ENCODE measurements around the gene HDAC7. TPM values are rescaled to one million over a fixed set of nuclear protein-coding genes. Genes with fewer than 3 reads are reported as not detected.

Gene HDAC7
- total and polyA plus RNA-seq, 2 donors from 2014 or later, result 35.0 to 132 TPM

DNA sequence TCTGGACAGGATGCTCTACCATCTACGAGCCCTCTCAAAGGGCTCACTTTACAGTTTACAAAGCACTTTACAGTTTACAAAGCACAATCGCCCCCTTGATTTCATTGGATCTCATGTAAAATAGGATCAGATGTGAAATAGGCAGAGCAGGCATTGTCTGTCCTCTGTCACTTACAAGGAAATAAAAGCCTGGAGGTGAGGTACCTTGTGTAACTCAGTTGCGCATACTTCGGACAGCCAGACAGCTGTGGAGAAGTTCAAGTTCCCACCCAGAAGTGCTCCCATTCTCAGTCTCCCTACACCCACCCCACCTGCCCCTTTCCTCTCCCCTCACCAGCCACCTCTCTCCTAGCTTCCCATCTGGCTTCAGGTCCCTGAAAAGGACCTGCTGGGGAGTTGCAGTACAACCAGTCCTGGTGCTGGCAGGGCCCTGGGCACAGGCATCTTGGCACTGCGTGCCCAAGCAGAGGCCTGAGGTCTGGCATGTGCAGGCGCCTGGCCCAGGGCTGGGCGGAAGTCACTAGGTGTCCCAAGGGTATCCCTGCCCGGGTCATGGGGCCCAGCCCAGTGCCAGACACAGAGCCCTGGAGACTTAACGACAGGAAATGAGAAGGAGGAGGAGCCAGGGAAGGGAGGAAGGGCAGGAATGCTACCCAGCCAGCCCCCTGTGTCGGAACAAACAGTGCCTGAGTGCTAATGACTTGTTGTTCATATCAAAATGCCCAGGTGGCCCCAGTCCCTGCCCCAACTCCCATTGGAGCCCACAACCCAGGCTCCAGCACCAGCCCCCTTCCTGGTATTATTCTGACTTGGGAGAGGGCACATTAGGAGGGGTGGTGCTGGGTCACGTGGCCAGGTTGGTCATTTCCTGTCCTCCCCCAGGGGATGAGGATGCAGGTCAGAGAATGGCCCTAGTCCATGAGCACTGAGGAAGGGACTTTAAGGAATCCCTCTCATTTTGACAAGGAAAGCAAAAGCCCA is 66.4 kb downstream of the HDAC7 start:
- Histone ChIP-seq H3K9me3 (ENCODE audit: control insufficient read depth in 2 of 3, insufficient read depth in 1 of 3, low read length in 3 of 3) (no peaks in the 10 kb centered on the region), H3K9ac (ENCODE audit: low read length in 3 of 3) (peak overlapping the region in 1 of 3 donors; percentile 48), H3K27ac (ENCODE audit: low read depth in 2 of 2, low read length in 2 of 2) (peak overlapping the region; percentile 80 to 82), H3K4me3 (ENCODE audit: low read length in 3 of 3) (peak overlapping the region in 1 of 3 donors; percentile 22), H3K27me3 (ENCODE audit: control insufficient read depth, insufficient read depth, low read length) (no peaks in the 10 kb centered on the region), H3K36me3 (ENCODE audit: control insufficient read depth in 2 of 3, insufficient read depth in 3 of 3, low read length in 3 of 3) (peaks cover 0 to 41% (median 23%) of the 10 kb centered on the region in 3 donors), H3K4me1 (ENCODE audit: control insufficient read depth in 2 of 3, insufficient read depth in 2 of 3, low read depth in 1 of 3, low read length in 3 of 3) (peaks cover 5 to 49% (median 38%) of the 10 kb centered on the region in 3 donors)
- peak; percentile 60 to 96 (median 72) for DNase-seq
- no peak for FAIRE-seq
- intact Hi-C loops (cut with DNase I), result no loop called here
- TF ChIP-seq, protein P1, sequence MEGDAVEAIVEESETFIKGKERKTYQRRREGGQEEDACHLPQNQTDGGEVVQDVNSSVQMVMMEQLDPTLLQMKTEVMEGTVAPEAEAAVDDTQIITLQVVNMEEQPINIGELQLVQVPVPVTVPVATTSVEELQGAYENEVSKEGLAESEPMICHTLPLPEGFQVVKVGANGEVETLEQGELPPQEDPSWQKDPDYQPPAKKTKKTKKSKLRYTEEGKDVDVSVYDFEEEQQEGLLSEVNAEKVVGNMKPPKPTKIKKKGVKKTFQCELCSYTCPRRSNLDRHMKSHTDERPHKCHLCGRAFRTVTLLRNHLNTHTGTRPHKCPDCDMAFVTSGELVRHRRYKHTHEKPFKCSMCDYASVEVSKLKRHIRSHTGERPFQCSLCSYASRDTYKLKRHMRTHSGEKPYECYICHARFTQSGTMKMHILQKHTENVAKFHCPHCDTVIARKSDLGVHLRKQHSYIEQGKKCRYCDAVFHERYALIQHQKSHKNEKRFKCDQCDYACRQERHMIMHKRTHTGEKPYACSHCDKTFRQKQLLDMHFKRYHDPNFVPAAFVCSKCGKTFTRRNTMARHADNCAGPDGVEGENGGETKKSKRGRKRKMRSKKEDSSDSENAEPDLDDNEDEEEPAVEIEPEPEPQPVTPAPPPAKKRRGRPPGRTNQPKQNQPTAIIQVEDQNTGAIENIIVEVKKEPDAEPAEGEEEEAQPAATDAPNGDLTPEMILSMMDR (IDR thresholded peaks at IDR 0.05; ENCODE audit: borderline replicate concordance, extremely low read depth, insufficient read depth), result no peak

DNA sequence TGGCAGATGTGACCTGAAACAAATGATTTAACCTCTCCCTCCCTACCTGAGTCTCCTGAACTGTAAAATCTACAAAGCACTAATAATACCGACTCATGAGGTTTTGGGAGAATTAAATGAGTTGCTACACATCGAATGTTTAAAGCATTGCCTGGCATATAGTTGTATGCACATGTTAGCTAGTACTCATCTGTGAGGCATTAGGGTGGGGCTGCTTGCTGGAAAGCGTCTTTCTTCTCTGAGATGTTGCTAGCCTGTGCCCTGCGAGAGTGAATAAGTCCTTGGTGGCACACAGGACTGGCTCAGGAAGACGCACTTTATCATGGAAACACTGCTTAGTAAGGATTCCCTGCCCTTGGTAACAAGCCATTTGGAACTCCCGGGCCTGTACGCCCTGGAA is 67.2 kb downstream of the HDAC7 start:
- TF ChIP-seq, protein P1 (IDR thresholded peaks at IDR 0.05; ENCODE audit: borderline replicate concordance, extremely low read depth, insufficient read depth), result no peak
- Histone ChIP-seq H3K27ac (ENCODE audit: low read depth in 2 of 2, low read length in 2 of 2) (peak overlapping the region; percentile 80 to 82), H3K4me3 (ENCODE audit: low read length in 3 of 3) (no peak overlapping the region), H3K36me3 (ENCODE audit: control insufficient read depth in 2 of 3, insufficient read depth in 3 of 3, low read length in 3 of 3) (peaks cover 0 to 48% (median 30%) of the 10 kb centered on the region in 3 donors), H3K4me1 (ENCODE audit: control insufficient read depth in 2 of 3, insufficient read depth in 2 of 3, low read depth in 1 of 3, low read length in 3 of 3) (peaks cover 5 to 46% (median 38%) of the 10 kb centered on the region in 3 donors), H3K9ac (ENCODE audit: low read length in 3 of 3) (peak overlapping the region in 1 of 3 donors; percentile 41), H3K9me3 (ENCODE audit: control insufficient read depth in 2 of 3, insufficient read depth in 1 of 3, low read length in 3 of 3) (no peaks in the 10 kb centered on the region), H3K27me3 (ENCODE audit: control insufficient read depth, insufficient read depth, low read length) (no peaks in the 10 kb centered on the region)
- DNase-seq, result no peak
- intact Hi-C loops (cut with DNase I), result no loop called here
- FAIRE-seq, result no peak

DNA sequence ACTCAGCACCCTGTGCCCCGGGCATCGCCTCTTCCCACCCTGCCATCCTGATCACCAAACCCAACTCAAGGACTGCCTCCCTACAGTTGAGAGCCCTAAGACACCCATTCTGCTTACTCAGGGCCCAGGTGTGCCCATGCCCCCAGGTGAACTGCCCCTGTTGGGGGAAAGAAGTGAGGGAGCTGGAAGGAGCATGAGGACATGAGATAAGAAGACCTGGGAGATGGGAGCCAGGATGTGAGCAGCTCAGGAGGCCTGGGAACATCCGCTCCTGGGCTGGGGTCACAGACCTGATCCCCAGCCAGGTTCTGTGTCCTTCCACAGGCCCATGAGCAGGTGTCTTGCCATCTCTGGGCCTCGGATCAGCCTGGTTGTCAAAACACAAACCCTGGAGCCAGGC is 67.6 kb downstream of the HDAC7 start:
- Histone ChIP-seq H3K36me3 (ENCODE audit: control insufficient read depth in 2 of 3, insufficient read depth in 3 of 3, low read length in 3 of 3) (peaks cover 0 to 48% (median 30%) of the 10 kb centered on the region in 3 donors), H3K27ac (ENCODE audit: low read depth in 2 of 2, low read length in 2 of 2) (peak overlapping the region in 1 of 2 donors; percentile 82), H3K4me3 (ENCODE audit: low read length in 3 of 3) (no peak overlapping the region), H3K9me3 (ENCODE audit: control insufficient read depth in 2 of 3, insufficient read depth in 1 of 3, low read length in 3 of 3) (no peaks in the 10 kb centered on the region), H3K9ac (ENCODE audit: low read length in 3 of 3) (peak overlapping the region in 1 of 3 donors; percentile 41), H3K4me1 (ENCODE audit: control insufficient read depth in 2 of 3, insufficient read depth in 2 of 3, low read depth in 1 of 3, low read length in 3 of 3) (peaks cover 5 to 44% (median 38%) of the 10 kb centered on the region in 3 donors), H3K27me3 (ENCODE audit: control insufficient read depth, insufficient read depth, low read length) (no peaks in the 10 kb centered on the region)
- TF ChIP-seq, protein P1 (IDR thresholded peaks at IDR 0.05; ENCODE audit: borderline replicate concordance, extremely low read depth, insufficient read depth), result no peak
- intact Hi-C loops (cut with DNase I), result no loop called here
- no peak for DNase-seq
- FAIRE-seq, result no peak

Measured in kidney (tissue), 14 donors.